HG03060 (cell line): Measurements from ENCODE around the gene CSNK1E.

ENCODE experiments used
- ATAC-seq: cut with Tn5 transposase; IDR thresholded peaks from one replicate; pipeline ENCODE4 v1.9.1; 2021; ENCODE audit warnings: low read depth, moderate number of reproducible peaks; ENCODE audit not compliant: unreplicated experiment

The CSNK1E gene

DNA sequence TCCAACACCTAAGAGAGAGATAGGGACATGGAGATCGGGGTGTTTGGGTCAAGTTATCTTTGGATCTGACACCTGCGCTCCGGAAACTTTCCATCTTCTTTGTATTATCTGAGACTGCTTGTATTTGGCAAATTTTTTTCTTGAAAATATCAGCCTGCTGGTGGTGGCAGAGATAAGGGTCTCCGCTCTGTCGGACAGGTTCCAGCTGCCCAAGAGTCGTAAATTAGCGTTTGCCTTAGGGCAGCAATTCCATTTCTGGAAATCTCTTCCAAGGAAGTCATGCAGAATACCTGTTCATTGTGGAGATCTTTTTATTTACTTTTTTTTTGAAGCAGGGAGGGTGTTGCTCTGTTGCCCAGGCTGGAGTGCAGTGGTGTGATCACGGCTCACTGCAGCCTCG lies 19.5 kb upstream of the CSNK1E start:
- ATAC-seq, result no peak

- ATAC-seq, result no peak
Observed at GRCh38 chr22:38335077-38335476, 17.8 kb upstream of the CSNK1E start.

DNA sequence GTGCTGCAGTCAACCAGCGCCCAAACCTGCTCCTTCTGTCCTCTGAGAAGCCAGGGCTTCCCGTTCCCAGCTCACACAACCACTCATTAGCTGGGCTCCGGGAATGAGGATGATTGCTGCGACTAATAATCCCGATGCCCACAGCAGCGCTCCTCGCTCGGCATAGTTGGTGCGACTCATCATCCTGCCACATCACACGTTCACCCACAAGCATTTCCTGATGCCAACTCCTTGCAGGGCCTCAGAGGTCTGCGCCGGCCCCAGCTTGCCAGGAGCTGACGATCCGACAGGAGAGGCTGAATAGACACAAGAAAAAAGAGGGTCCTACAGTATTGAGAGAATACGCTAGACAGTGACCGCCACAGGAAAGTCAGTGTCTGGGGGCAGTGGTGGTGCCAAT lies 10.6 kb upstream of the CSNK1E start:
- ATAC-seq, result no peak

DNA sequence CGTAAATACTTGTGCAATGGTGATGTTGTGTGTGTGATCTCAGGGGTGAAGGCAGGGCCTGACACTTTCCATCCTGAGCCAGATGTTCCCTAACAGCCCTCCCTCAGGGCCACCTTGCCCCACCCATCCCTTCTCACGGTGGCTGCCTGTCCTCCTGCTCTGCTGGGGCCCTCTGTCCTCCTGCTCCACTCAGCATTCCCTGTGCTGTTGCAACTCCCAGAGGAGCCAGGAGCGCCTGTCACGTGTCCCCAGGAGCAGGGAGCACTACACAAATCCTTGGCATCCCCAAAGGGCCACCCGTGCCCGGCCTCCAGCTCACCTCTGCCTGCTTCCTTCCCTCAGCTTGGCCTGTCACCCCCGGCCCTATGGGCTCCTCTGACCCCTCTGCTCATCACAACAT lies 10.2 kb upstream of the CSNK1E start:
- no peak for ATAC-seq

DNA sequence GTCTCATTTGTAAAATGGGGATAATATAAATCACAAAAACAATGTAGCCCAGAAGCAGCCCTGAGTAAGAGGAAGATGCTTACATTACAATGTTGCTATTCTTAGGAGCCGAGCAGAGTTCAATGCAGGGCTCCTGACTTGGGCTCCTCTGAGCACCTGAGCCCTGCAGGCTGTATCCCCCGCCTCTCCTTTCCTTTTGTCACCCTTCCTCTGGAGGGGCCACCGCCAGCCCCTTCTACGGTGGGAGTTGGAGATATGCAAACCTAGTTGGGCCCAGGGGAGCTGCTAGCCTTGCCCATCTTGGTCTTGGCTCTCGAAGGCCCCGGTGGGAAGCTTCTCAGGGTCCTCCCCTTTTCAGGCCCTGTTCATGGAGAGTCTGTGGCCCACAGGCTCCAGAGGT lies 8.4 kb upstream of the CSNK1E start:
- no peak for ATAC-seq

DNA sequence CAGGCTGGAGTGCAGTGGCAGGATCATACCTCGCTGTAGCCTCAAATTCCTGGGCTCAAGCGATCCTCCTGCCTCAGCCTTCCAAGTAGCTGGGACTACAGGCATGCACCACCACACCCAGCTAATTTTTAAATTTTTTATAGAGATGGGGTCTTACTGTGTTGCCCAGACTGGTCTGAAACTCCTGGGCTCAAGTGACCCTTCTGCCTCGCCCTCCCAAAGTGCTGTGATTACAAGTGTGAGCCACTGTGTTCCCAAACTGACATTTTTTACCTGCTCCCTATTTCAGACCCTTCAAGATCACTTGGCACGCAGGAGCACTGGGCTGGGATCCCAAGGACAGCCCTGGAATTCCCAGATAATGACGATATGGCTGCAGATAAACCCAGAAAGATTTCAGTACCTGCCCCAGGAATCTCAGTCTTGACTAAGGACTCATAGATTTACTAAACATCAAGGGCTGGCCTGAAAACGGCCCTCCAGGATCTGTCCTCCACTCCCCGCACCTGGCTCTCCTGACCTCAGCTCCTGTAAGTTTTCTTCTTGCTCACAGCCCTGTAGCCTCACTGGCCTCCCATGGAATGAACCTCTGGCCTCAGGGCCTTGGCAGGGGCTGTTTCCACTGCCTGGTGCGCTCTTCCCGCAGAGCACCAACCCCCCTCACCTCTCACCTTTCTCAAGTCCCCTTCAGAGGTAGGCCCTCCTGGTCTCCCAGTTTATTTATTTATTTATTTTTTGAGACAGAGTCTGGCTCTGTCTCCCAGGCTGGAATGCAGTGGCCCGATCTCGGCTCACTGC lies 3.6 kb upstream of the CSNK1E start:
- no peak for ATAC-seq

DNA sequence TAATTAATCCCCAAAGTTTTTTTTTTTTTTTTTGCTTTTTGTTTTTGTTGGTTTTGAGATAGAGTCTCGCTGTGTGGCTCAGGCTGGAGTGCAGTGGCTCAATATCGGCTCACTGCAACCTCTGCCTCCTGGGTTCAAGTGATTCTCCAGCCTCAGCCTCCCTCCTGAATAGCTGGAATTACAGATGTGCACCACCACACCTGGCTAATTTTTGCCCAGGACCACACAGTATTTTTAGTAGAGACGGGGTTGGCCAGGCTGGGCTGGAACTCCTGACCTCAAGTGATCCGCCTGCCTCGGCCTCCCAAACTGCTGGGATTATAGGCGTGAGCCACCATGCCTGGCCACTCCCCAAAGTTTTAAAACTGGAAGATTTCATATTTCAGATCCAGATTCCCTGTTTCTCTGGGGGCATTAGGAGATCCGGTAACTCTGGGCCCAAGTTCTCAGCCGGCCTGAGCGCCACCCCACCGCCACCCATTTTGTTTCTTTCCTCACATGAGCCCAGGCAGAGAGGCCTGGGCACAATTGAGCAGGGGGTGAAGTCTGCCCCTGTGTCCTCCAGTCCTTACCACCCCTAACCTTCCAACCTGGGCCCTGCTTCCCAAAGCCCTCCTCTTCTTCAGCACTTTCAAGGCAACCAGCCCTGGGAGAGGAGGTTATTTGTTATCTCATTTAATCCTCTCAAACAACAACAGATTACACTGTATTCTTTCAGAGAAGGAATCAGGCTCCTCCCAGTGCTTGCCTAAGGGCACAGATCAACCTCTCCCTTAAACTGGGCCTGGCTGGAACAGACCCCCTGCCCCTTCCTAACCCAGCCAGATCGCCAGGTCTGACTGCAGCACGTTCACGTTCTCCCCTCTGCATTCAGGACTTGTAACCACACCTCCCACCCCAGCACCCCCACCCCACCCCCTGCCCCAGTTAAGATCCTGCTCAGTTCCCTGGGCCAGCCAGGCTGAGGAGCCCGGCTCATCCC lies 1.9 kb upstream of the CSNK1E start:
- no peak for ATAC-seq

DNA sequence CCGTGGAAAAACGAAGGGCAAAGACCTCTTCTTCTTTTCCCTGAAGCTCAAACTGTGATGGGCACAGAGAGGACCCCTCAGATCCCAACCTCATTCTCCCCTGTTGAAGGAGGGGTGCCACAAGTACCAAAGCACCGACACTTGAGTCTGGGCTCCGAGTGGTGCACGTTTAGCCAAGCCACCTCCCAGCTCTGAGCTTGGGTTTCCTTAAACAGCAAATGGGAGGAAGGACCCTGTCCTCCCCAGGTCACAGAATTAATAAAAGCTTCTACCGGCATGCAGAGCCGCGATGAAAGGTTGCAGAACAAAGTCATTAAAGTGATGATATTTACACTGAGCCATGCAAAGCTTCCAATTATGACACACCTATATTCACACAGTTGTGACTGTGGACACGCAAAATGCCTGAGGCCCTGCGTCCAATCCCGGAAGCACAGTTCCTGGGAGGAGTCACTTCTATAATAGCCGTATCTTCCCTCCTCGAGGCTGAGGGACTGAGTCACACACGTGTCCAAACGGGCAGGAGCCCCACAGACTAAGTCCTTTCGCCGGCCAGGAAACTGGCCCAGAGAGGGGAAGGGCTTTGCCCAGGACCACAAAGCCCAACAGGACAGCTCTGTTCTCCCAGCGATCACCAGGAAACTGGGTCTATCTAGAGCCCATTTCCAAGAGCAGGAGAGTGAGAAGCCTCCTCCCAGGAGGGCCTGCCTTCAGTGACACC lies 922 bp upstream of the CSNK1E start:
- ATAC-seq, result no peak

DNA sequence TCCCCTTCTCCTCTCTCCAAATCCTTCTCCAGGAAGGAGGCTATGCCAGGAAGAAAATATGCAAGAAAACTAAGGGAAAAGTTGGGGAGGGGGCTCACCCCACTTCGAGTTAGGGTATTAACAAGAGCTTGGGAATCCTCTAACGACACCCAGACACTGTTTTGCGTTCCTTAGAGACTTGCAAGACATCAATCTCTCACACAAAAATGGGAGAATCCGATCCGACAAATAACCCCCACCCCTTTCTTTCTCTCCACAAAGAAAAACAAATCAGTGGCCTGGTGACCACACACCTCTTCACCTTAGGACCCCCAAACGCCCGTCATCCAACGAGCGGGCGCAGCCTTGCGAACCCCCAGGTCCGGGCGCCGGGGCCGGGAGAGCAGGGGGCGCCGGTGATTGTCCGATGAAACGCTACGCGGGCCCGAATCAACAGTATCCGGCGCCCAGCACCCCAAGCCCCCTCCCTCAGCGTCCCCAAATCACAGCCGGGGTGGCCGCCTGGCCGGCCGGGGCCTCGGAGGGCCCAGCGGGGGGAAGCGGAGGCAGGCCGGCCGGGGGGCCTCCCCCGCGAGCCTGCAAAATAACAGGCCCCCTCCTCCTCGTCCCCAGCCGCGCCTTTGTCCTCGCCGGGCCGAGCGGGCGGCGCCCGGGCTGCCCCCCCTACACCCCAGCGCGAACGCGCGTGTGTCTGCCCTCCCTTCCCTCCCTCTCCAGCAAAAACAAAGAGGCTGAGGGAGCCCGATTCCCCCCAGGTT lies 690 bp downstream of the CSNK1E start:
- ATAC-seq, result no peak

GRCh38 chr22:38315823-38316363 lies 1.3 kb downstream of the CSNK1E start:
- ATAC-seq, result no peak

DNA sequence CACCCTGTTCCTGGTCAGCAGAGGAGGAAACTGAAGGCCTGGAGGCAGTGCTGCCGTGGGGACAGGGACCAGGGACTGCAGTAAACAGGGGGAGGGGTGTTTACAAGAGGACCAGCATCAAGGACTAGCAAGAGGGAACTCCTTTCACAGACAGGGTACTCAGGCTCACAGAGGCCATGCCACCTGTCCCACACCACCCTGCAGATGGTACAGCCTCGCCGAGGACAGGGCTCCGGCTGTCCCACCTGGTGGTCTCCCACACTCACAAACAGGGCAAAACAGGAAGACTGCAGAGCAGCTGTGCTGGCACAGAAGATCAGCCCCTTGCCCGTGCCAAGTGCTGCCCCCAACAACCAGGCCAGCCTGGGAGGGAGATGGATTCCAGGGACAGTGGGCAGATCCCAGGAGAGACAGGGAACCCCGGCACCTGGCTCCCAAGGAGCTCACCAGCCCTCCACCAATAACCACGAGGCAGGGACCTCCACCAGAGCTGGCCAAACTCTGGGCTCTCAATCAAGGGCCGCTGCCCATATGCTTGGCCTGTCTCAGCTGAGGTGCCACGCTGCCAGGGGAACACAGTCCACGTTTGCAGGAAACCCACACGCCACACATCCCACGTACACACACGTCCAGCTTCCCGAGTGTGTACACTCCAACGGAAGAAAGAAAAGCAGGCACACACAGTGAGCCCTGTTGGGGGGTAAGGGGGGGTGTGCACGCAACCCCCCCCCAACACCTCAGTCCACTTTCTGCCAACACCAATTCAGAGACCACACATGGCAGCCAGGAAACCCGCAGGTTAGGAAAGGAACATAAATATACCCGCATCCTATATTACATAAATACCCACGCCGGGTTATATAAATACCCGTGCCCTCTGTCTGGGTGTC lies 2.1 kb downstream of the CSNK1E start:
- ATAC-seq, result no peak

GRCh38 chr22:38314051-38314932 lies 2.9 kb downstream of the CSNK1E start:
- ATAC-seq, result no peak

GRCh38 chr22:38313384-38313955 lies 3.8 kb downstream of the CSNK1E start:
- no peak for ATAC-seq

DNA sequence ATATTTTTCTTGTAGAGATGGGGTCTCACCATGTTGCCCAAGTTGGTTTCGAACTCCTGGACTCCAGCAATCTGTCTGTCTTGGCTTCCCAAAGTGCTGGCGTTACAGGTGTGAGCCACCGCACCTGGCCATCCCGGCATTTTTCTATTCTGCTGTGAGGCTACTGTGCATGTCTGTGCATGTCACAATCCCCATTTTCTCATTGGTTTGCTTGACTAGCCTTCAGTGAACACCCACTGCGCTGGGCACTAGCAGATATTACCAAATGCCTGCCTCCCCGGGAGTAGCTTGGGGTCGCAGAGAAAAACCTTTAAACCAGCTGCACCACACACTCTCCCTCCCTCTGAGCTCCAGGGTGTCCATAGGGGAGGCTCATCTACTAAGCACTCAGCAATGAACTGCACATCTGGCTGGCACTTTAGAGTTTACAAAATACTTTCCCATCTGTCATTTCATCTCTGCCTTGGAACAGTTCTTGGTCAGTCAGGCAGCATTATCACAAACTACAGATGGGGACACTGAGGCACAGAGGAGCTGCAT lies 4.9 kb downstream of the CSNK1E start:
- no peak for ATAC-seq

GRCh38 chr22:38311323-38311620 lies 6.0 kb downstream of the CSNK1E start:
- ATAC-seq, result no peak

GRCh38 chr22:38310518-38311322 lies 6.5 kb downstream of the CSNK1E start:
- no peak for ATAC-seq
